NCI-H526 treated with DMSO at 0.1 percent for 48 hours (cell line): ENCODE measurements around the gene TBC1D2.

Experiments used
- DNase-seq: peaks from one replicate; lab custom pipeline; 2025; lab: John Stamatoyannopoulos, UW

TBC1D2 gene

GRCh38 chr9:98241357-98242300 is 13.8 kb downstream of the TBC1D2 start:
- DNase-seq, result no peak

- DNase-seq, result no peak
Observed at GRCh38 chr9:98240475-98240874, 15.0 kb downstream of the TBC1D2 start.

GRCh38 chr9:98236901-98237487 is 18.5 kb downstream of the TBC1D2 start:
- DNase-seq, result no peak

GRCh38 chr9:98235126-98235525 is 20.3 kb downstream of the TBC1D2 start:
- no peak for DNase-seq

- DNase-seq, result no peak
Observed at GRCh38 chr9:98234245-98234825, 21.1 kb downstream of the TBC1D2 start.

- no peak for DNase-seq
Observed at GRCh38 chr9:98232926-98233325, 22.5 kb downstream of the TBC1D2 start.

- DNase-seq, result no peak
Observed at GRCh38 chr9:98231770-98232478, 23.5 kb downstream of the TBC1D2 start.

GRCh38 chr9:98230789-98231188 is 24.7 kb downstream of the TBC1D2 start:
- no peak for DNase-seq

- DNase-seq, result no peak
Observed at GRCh38 chr9:98230304-98230703, 25.1 kb downstream of the TBC1D2 start.

GRCh38 chr9:98229620-98230019 is 25.8 kb downstream of the TBC1D2 start:
- no peak for DNase-seq

- DNase-seq, result no peak
Observed at GRCh38 chr9:98229090-98229395, 26.4 kb downstream of the TBC1D2 start.

- DNase-seq, result no peak
Observed at GRCh38 chr9:98228392-98229089, 26.9 kb downstream of the TBC1D2 start.

GRCh38 chr9:98227883-98228282 is 27.6 kb downstream of the TBC1D2 start:
- no peak for DNase-seq

- DNase-seq, result no peak
Observed at GRCh38 chr9:98226957-98227356, 28.5 kb downstream of the TBC1D2 start.

GRCh38 chr9:98226516-98226915 is 28.9 kb downstream of the TBC1D2 start:
- no peak for DNase-seq

GRCh38 chr9:98225015-98225442 is 30.4 kb downstream of the TBC1D2 start:
- DNase-seq, result no peak

GRCh38 chr9:98222885-98223691 is 32.4 kb downstream of the TBC1D2 start:
- no peak for DNase-seq

GRCh38 chr9:98220911-98221310 is 34.5 kb downstream of the TBC1D2 start:
- DNase-seq, result no peak

- no peak for DNase-seq
Observed at GRCh38 chr9:98219794-98220370, 35.6 kb downstream of the TBC1D2 start.

GRCh38 chr9:98219364-98219716 is 36.1 kb downstream of the TBC1D2 start:
- no peak for DNase-seq
